Activated gamma-delta T cell (primary cell): Measurements from ENCODE around the gene KRTAP4-16.
"Not testable (repeated sequence)": the region's sequence is repeated elsewhere in the genome, so short reads cannot be mapped to it uniquely, and the experiment has no call there.

Source experiments
- DNase-seq: peaks from one replicate; lab custom pipeline; 2025; lab: John Stamatoyannopoulos, UW

KRTAP4-16 gene

GRCh38 chr17:41119696-41120690 lies 18.0 kb upstream of the KRTAP4-16 start:
- DNase-seq, result not testable (repeated sequence)

GRCh38 chr17:41118721-41119120 lies 16.7 kb upstream of the KRTAP4-16 start:
- DNase-seq, result no peak

- not testable (repeated sequence) for DNase-seq
Observed at GRCh38 chr17:41117846-41118386, 15.9 kb upstream of the KRTAP4-16 start, which contains the start of gene KRTAP4-11. Gene KRTAP4-11 (minus strand): TSS chr17:41118373. CDS start chr17:41118315, 58 bp downstream.

- DNase-seq, result no peak
Observed at GRCh38 chr17:41116297-41116696, 14.3 kb upstream of the KRTAP4-16 start.

- no peak for DNase-seq
Observed at GRCh38 chr17:41111151-41111885, 9.3 kb upstream of the KRTAP4-16 start.

GRCh38 chr17:41108728-41109386 lies 6.8 kb upstream of the KRTAP4-16 start:
- not testable (repeated sequence) for DNase-seq

GRCh38 chr17:41107941-41108450 lies 6.0 kb upstream of the KRTAP4-16 start:
- no peak for DNase-seq

GRCh38 chr17:41105347-41105746 lies 3.3 kb upstream of the KRTAP4-16 start, which contains the start of gene KRTAP4-9:
Gene KRTAP4-9 (plus strand): TSS chr17:41105389. CDS start chr17:41105389, 0 bp downstream.
- DNase-seq, result not testable (repeated sequence)

- not testable (repeated sequence) for DNase-seq
Observed at GRCh38 chr17:41104386-41105038, 2.5 kb upstream of the KRTAP4-16 start.

- no peak for DNase-seq
Observed at GRCh38 chr17:41103896-41104295, 1.9 kb upstream of the KRTAP4-16 start.

GRCh38 chr17:41099682-41100480 lies 2.1 kb downstream of the KRTAP4-16 start:
- not testable (repeated sequence) for DNase-seq

GRCh38 chr17:41098481-41098880 lies 3.5 kb downstream of the KRTAP4-16 start:
- DNase-seq, result no peak

GRCh38 chr17:41098042-41098441 lies 4.0 kb downstream of the KRTAP4-16 start, which contains the start of gene KRTAP4-8:
Gene KRTAP4-8 (minus strand): TSS chr17:41098142. CDS start chr17:41098084, 58 bp downstream.
- no peak for DNase-seq

- DNase-seq, result no peak
Observed at GRCh38 chr17:41096055-41096454, 6.0 kb downstream of the KRTAP4-16 start.

- DNase-seq, result not testable (repeated sequence)
Observed at GRCh38 chr17:41088760-41089352, 13.2 kb downstream of the KRTAP4-16 start.

GRCh38 chr17:41084100-41084856 lies 17.7 kb downstream of the KRTAP4-16 start, which contains the start of gene KRTAP4-7:
Gene KRTAP4-7 (plus strand): TSS chr17:41084150. CDS start chr17:41084207, 57 bp downstream.
- not testable (repeated sequence) for DNase-seq

- DNase-seq, result not testable (repeated sequence)
Observed at GRCh38 chr17:41083427-41083826, 18.6 kb downstream of the KRTAP4-16 start.

- no peak for DNase-seq
Observed at GRCh38 chr17:41082626-41083025, 19.4 kb downstream of the KRTAP4-16 start.
